HG03469 (cell line): ENCODE data around the gene TOP2A.

Experiments
- ATAC-seq: cut with Tn5 transposase; IDR thresholded peaks from one replicate; pipeline ENCODE4 v1.9.1; 2021; ENCODE audit warnings: mild to moderate bottlenecking, moderate library complexity, moderate number of reproducible peaks; ENCODE audit not compliant: unreplicated experiment

Gene TOP2A

GRCh38 chr17:40361925-40362695 is 55.6 kb downstream of the TOP2A start:
- no peak for ATAC-seq

DNA sequence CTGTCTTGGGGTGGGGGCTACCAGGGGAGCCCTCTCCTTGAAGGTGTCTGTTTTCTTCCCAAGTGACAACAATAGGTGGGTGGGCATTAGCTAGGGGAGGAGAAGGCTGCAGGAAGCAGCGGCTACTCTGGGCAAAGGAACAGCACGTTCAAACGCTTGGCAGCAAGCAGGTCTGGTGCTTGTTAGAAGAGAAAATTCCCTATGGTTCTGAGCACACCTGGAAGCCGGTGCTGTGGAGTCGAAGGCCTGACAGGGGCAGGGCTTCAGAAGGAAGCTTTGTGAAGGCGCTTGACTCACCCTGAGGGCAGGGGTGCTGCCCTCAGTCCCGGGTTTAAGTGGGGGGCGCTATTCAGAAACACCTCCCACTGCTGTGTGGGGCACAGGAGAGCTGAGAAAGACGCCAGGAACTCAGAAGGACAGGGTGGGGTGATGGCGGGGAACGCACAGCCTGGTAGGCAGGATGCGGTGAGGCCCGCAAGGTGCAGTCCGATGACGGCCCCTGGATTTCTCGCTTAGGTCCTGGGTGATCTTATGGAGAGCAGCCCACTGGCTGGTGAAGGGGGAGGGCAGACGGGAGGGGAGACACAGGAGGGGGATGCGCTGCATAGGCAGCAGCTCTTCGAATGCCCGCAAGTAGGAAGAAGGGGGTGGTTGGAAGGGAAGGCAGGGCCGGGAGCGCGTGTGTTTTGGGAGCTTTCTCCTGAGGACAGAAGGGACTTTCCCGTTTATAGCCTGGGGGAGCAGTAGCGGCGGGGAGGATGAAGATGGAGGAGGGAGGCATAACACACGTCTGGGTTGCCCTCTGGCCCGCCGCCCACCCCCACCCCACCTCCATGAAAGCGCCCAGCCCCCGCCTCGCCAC is 56.4 kb downstream of the TOP2A start:
- ATAC-seq: no peak

DNA sequence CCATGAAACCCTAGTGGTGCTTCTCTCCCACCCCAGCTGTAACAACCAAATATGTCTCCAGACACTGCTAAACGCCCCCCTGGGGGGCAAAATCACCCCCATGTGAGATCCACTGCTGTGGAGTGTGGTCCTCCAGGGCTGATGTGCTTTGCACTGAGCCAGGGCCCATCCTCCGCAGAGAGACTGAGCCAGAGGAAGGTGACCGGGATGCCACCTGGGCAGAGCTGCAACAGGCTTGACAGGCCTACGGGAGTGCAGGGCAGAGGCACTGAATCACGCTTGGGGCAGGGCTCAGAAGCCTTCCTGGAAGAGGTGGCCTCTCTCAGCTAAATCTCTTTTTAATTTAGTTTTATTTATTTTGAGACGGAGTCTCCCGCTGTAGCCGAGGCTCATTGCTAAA is 57.6 kb downstream of the TOP2A start:
- no peak for ATAC-seq

- no peak for ATAC-seq
Observed at GRCh38 chr17:40358323-40359038, 59.2 kb downstream of the TOP2A start.

DNA sequence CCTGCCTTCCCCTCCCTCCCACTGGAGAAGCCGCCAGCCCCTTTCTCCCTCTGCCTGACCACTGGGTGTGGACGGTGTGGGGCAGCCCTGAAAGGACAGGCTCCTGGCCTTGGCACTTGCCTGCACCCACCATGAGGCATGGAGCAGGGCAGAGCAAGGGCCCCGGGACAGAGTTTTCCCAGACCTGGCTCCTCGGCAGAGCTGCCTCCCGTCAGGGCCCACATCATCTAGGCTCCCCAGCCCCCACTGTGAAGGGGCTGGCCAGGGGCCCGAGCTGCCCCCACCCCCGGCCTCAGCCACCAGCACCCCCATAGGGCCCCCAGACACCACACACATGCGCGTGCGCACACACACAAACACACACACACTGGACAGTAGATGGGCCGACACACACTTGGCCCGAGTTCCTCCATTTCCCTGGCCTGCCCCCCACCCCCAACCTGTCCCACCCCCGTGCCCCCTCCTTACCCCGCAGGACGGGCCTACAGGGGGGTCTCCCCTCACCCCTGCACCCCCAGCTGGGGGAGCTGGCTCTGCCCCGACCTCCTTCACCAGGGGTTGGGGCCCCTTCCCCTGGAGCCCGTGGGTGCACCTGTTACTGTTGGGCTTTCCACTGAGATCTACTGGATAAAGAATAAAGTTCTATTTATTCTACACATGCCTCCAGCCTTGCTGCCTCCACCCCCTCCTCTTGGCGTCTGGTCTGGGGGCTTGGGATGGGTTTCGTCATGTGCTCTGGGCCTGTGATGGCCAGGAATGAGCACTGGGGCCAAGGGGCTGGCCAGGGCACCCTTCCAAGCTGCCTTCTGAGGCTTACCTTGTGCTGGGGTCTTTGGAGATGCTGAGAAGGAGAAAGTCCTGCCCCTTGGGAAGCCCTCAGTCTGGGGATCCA is 60.5 kb downstream of the TOP2A start:
- no peak for ATAC-seq

DNA sequence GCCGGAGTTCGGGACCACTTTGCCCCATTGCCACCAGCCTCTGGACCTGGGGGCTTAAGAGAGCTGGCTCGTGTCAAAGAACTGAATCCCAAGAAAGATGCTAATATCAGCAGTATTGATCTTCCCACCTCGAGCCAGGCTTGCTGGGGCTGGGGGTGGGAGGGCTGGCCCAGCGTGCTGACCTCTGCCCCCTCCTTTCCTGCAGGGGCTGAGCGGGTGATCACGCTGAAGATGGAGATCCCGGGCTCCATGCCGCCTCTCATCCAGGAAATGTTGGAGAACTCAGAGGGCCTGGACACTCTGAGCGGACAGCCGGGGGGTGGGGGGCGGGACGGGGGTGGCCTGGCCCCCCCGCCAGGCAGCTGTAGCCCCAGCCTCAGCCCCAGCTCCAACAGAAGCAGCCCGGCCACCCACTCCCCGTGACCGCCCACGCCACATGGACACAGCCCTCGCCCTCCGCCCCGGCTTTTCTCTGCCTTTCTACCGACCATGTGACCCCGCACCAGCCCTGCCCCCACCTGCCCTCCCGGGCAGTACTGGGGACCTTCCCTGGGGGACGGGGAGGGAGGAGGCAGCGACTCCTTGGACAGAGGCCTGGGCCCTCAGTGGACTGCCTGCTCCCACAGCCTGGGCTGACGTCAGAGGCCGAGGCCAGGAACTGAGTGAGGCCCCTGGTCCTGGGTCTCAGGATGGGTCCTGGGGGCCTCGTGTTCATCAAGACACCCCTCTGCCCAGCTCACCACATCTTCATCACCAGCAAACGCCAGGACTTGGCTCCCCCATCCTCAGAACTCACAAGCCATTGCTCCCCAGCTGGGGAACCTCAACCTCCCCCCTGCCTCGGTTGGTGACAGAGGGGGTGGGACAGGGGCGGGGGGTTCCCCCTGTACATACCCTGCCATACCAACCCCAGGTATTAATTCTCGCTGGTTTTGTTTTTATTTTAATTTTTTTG is 61.6 kb downstream of the TOP2A start:
- ATAC-seq: no peak

- no peak for ATAC-seq
Observed at GRCh38 chr17:40355123-40355803, 62.4 kb downstream of the TOP2A start.

- ATAC-seq: no peak
Observed at GRCh38 chr17:40354221-40355122, 63.2 kb downstream of the TOP2A start.

DNA sequence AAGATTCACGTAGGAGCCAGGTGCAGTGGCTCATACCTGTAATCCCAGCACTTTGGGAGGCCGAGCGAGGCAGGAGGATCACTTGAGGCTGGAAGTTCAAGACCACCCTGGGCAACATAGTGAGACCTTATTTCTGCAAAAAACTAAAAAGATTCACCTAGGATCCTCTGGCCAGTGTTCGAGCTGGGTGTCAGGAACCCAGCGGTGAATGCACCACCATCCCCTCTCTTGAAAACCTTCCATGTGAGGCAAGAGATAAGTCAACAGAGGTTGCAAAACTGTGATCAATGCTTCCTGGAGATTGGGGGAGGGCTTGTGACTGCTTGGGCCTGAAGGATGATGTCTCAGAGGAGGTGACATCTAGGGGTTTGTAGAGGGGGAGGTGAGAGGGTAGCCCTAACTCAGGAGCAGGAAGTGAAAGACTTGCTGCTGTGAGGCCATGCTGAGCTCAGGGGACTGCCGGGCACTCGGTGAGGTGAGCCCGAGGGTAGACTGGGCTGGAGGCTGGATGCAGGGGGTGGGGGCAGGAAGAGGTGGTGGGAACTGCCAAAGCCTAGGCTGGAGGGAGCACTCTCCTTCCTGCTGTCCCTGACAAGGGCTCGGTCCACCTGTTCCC is 64.8 kb downstream of the TOP2A start:
- no peak for ATAC-seq

DNA sequence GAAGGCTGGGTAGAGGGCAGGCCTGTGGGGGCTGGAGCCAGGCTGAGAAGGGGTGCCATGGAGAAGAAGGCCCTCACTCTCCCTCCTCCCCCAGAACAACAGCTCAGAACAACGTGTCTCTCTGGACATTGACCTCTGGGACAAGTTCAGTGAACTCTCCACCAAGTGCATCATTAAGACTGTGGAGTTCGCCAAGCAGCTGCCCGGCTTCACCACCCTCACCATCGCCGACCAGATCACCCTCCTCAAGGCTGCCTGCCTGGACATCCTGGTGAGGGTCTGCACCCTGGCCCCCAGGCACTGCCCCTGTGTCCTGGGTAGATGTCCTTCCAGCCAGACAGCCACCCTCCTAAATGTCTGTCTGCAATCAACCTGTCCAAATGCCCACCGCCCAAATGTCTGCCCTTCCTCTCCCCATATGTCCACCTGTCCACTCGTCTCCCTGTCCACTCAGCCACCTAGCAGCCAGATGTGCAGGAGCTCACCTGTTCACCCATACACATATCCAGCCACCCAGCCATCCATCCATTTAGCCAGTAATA is 65.4 kb downstream of the TOP2A start:
- no peak for ATAC-seq

GRCh38 chr17:40351359-40352236 is 66.1 kb downstream of the TOP2A start:
- no peak for ATAC-seq

GRCh38 chr17:40350689-40351358 is 66.9 kb downstream of the TOP2A start:
- no peak for ATAC-seq

DNA sequence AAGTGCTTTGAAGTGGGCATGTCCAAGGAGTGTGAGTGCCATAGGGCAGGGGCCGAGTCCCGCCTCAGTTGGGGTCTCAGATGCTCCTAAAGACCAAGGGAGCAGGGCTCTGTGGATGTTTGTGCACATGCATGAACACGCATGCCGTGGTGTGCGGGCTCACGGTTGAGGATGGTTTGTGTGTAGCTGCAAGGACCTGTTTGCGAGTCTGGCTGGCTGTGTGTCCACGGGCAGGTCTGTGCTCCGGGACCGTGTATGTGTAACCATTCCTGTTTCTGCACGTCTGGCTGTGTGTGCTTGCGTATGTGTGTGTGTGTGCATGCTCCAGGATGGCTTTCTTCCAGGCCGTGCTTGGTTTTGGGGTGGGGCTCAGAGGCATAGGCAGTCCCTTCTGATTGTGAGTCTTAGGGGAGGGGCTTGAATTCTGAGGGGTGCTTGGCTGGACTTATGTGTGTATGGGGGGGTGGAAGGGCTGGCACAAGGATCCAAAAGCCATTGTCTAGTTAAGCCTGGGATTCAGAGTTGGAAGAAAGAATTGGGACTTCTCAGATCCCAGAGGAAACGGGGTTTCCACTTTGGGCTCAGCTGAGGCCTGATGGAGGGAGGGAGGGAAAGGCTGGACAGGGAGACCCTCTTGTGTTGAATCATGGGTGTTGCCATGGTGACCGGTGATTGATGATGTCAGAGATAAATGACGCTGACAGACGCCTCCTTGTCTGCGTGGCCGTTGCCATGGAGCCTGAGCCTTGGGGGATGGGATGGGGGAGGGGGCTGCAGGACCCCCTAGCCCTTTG is 67.6 kb downstream of the TOP2A start:
- ATAC-seq: no peak

GRCh38 chr17:40349477-40349894 is 68.2 kb downstream of the TOP2A start:
- ATAC-seq: no peak
